T47D (cell line): ENCODE measurements around the gene PERM1.
"Not testable (repeated sequence)": the region's sequence is repeated elsewhere in the genome, so short reads cannot be mapped to it uniquely, and the experiment has no call there.

Experiments
- DNase-seq, 2 experiments: peaks; one replicate each; pipeline versions ENCODE4 v3.0.0 to v3.0.0-alpha.2; 2011 to 2012; ENCODE audit warnings: low read depth in 1 of 2, low spot score in 1 of 2
- JUND ChIP-seq: IDR thresholded peaks from 2 replicates; pipeline ENCODE4 v1.6.1; 2012; ENCODE audit warnings: low read depth
- in situ Hi-C: cut with HindIII; loops from 2 replicates; pipeline ENCODE4 v1.10.0; 2016; ENCODE audit warnings: low sequenced_read_pairs, low pct_unique_long_range_greater_than_20kb

PERM1 gene

DNA sequence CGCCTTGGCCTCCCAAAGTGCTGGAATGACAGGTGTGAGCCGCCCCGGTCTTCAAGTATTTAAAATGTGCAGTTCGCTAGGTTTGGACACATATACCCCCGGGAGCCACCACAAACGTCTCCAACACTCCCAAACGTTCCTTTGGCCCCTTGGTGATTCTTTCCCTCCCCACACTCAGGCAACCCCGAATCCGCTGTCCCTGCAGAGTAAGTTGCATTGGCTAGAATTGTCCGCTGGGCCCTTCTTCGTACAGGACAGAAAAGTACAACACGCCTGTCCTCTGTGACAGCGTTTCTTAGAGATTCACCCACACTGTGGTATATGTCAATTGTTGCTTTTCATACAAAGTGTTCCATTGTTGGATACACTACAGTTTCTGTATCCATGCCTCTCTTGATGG lies 3.2 kb upstream of the PERM1 start:
- no peak for DNase-seq
- in situ Hi-C loops, result no loop called here
- no peak for TF ChIP-seq JUND

DNA sequence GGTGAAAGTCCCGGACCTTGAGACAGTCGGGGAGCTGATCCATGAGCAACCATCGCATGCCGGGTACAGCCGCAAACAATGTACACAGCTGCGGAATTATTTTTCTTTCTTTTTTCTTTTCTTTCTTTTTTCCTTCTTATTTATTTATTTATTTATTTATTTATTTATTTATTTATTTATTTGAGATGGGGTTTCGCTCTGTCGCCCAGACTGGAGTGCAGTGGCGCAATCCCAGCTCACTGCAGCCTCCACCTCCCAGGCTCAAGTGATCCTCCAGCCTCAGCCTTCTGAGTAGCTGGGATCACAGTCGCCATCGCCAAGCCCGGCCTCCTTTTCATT lies 2.6 kb upstream of the PERM1 start:
- TF ChIP-seq JUND, result no peak
- in situ Hi-C loops, result no loop called here
- DNase-seq, result no peak

DNA sequence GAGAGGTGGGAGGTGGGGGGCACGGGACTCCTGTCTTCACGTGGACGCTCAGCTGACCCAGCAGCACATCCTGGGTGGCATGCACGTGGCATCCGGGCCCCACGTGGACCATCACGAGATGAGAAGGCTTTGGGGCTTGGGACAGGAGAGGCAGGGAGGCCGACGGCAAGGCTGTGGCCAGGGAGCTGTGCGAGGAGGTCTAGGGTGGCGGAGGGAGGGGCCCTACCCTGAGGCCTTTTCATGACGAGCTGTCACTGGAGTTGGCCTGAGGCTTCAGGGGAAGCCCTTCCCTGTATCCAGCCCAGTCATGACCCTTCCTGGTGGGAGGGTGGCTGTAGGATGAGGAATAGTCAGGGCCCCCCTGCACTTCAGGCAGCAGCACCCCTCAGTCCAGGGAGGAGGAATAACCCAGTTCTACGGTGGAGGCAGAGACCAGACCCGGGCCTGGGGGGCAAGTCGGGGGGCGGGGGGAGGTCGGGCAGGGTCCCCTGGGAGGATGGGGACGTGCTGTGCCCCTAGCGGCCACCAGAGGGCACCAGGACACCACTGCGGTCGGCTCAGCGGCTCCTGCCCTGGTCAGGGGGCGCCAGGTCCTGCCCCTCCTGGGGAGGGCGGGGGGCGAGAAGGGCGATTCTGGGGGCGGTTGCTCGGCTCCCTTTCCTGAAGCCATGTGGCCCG lies 2.0 kb upstream of the PERM1 start:
- no peak for DNase-seq
- in situ Hi-C loops, result no loop called here
- TF ChIP-seq JUND, result no peak

DNA sequence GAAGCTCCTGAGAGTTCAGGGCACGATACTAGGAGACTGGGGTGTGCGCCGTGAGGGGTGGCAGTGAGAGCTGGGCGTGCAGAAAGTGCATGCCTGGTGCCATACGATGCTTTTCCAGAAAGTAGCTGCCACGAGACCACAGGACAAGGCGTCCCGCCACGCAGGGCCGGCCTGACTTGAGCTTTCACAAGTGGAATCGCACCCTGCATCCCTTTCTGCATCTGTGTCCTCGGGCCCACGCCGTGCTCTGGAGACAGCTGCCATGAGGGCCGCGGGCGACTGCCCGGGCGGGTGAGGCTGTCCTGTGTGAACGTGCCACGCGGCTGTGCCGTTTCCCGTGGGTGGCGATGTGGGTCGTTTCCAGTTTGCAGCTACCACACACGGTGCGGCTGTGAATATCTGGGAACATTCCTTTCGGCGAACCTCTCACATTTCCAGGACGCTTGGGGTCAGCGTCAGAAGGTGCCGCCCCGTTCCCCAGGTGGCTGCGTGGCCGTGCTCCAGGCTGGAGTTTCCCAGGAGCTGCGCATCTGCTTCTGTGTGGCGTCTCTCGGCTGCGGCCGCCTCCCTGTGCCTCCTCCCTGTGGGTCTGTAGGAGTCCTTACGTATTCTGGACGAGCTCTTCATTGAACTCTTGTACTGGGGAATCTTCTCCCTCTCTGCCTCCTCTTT lies 1.0 kb upstream of the PERM1 start:
- in situ Hi-C loops, result no loop called here
- no peak for TF ChIP-seq JUND
- DNase-seq, result no peak

DNA sequence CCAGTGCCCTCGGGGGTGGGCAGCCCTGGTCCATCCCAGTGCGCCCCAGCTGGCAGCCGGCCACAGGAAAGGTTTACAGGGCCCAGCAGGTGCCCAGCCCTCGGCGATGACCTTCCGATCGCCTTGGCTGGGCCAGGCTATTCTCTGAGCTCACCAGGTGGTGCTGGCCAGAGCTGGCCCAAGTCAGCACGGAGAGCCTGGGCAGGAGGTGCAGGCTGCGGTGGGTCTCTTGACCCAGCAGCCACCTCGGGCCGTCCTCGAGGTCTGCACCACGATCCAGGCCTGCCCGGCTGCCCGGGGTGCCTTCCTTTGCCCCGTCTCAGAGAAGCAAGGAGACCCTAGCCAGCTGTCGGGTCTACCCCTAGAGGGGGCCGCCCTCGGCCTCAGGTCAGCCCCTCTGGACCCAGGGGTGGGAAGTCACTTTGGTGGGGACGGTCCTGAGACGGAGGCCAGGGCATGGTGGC lies 370 bp downstream of the PERM1 start:
- no peak for TF ChIP-seq JUND
- no peak for DNase-seq
- in situ Hi-C loops, result no loop called here

DNA sequence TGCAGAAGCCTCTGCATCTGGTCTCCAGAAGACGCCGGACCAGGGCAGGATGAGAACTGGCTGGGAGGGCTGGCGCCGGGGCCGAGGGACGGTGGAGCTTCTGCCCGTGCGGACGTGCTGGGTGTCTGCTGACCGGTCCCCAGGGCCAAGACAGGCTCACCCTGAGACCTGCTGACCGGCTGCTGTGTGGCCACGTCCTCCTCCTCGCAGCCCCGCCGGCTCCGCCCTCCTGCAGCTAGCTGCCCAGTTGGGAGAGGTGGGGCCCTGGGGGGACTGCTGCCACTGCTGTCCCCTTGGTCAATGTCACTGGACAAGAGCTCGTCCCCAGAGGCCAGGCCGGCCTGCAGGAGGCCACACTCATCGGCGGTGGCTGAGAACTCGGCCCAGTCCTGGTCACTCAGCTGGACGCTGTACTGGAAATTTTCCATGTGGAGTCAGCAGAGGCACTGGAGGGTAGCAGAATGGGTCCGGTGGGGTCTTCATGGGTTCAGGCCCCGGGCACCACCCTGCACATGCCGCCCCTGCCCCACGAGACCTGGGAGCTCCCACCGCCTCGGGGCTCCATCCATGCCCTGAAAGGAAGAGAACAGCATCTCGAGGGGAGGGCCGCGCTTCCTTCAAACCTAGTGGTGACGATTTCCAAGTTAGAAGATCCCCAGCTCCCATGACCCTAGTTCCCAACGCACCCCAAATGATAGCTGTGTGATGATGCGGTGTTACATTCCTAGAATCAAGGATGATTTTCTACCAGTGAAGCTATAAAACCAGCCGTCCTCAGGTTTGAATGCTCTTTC lies 1.1 kb downstream of the PERM1 start:
- in situ Hi-C loops, result no loop called here
- no peak for DNase-seq
- no peak for TF ChIP-seq JUND

DNA sequence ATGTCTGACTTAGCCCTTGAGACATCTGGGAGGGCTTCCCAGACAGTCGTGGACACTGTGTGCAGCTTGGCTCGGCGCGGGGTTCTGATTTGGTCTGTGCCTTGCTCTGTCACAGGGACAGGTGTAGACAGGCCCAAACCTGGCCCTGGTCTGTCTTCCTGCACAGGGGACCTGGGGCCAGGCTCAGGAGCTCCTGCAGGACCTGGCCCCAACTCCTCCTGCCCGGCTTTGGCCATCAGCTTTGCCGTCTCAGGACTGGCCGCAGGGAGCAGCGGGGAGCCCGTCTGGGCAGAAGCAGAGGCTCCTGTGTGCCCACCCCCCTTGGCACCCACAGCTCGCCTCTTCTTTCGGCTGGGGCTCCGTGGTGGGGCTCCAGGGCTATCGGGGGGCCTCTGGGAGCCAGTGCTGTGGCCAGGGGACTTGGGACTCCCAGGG lies 1.7 kb downstream of the PERM1 start:
- TF ChIP-seq JUND, result no peak
- in situ Hi-C loops, result no loop called here

DNA sequence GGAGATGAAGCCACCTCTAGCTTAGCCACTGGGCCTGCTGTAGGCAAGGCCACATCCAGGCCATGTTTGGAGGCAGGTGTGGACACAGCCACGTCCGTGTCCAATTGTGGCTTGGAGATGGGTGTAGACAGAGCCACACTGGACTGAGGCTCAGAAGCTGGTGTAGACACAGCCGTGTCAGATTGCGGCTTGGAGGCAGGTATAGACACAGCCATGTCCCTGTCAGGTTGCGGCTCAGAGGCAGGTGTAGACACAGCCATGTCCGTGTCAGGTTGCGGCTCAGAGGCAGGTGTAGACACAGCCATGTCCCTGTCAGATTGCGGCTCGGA lies 2.2 kb downstream of the PERM1 start:
- DNase-seq, result no peak
- in situ Hi-C loops, result no loop called here
- no peak for TF ChIP-seq JUND

More for the DNA sequence above, 1.7 kb downstream of the PERM1 start:
- no peak for DNase-seq

DNA sequence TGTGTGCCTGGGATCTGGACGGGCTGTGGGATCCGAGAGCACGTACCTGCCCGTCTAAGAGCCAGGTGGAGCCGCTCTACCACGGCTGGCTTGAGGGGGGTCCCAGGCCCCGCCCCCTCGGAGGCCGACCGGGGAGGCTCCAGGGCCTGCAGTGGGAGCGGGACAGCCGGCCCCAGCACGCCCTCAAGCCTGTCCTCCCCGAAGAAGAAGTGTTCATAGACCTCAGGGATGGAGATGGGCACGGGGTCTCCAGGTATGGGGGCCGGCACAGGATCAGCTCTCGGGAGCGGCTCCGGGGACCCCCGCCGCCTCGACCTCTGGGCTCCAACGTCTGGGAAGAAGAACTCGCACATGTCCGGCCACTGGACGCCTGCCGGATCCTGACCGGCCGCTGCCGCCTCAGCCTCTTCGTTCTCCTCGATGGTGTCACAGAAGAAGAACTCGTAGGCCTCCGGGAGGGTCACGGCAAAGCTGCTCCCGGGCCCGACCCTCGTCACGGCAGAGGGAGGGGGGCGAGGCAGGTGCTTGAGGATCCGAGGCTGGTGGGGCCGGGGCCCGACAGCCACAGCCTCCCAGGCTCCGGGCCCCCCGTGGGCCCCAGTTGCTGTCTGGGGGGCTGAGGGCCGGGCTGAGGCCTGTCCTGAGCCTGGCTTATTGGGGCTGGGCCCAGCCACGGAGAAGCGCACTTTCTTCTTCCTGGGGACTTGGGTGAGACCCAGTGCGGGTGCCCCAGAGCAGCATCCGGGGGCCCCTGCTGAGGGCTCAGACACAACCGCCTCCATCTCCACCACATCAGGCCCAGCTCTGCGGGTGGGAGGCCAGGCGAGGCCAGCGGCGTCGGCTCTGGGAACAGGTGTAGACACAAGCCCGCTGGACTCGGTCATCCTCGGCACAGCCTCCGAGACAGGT lies 2.8 kb downstream of the PERM1 start:
- in situ Hi-C loops, result no loop called here
- TF ChIP-seq JUND, result no peak
- no peak for DNase-seq

DNA sequence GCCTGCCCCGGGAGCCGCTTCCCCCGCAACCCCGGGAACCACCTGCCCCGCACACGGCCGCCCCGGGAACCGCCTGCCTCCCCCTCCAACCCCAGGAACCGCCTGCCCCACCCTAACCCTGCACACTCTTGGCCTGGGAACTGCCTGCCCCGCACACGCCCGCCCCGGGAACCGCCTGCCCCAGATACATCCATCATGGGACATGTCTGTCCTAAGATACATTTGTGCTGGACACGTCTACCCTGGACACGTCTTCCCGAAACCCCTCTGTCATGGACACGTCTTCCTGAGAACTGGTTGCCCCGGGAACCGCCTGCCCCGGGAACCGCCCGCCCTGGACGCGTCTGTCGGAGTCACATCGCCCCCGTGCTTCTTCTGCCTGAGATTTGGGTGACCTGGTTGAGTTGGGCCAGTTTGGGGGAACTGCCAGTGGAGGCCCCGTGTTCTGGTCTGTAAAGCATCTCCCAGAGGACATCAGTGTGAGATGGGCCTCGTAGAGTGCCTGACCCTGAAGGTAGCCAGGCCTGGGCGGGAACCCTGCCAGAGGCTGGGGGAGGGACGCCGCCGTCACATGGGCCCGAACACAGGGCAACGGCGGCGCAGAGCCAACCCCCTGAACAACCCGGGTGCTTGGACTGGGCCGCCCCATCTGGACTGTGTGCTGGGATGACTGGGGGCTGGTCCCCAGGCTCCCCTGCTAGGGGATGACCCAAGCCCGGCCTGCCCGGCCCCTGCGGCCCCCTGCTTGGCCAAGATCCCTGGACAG lies 3.6 kb downstream of the PERM1 start:
- peak in 1 of 2 experiments; percentile 47 for DNase-seq
- no peak for TF ChIP-seq JUND
- in situ Hi-C loops, result no loop called here

DNA sequence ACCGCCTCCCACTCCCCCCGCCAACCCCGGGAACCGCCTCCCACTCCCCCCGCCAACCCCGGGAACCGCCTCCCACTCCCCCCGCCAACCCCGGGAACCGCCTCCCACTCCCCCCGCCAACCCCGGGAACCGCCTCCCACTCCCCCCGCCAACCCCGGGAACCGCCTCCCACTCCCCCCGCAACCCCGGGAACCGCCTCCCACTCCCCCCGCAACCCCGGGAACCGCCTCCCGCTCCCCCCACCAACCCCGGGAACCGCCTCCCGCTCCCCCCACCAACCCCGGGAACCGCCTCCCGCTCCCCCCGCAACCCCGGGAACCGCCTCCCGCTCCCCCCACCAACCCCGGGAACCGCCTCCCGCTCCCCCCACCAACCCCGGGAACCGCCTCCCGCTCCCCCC lies 5.1 kb downstream of the PERM1 start:
- in situ Hi-C loops, DNase-seq: not testable (repeated sequence)

DNA sequence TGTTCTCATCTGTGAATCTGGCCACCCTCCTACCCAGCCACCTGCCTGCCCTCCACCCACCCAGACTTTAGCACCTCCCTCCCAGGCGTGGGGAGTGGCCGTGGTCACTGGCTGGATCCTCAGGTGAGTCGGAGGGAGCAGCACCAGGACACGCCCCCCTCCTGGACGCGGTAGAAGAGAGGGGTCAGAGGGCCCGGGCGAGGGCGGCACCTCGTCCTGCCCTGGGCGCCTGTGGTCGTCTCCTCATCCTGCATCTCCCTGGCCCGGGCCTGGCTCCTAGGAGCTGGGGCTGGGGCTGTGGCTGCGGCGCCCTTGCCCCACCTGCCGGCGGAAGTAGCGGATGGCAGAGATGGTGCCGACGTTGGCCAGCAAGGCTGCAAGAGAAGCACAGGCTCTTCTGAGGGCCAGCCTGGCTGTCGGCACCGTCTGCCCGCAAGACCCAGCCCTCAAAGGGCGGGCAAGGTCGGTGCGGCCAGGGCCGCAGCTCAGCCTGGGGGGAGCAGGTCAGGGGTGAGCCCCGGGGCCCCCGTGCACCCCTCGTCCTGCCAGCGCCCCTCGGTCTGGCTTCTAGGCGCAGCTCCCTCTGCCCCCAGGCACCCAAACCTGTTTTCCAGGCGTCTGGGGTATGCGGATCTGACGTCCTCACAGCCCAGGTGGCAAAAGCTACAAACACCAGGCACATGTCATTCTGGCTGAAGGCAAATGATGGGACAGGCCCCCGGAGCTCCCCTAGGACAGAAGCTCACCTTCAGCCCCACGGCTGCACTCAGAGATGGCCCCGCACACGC lies 5.8 kb downstream of the PERM1 start:
- DNase-seq, result peak; percentile 80 to 93
- in situ Hi-C loops, result no loop called here

More for the DNA sequence above, 5.8 kb downstream of the PERM1 start:
- TF ChIP-seq JUND, result no peak
